ENCODE results near the gene TCOF1. TPM values are rescaled to one million over a fixed set of nuclear protein-coding genes. Genes with fewer than 3 reads are reported as not detected.

Gene TCOF1
- total RNA-seq, 2 experiments from 2014 or later = 61.3 to 108 TPM

DNA sequence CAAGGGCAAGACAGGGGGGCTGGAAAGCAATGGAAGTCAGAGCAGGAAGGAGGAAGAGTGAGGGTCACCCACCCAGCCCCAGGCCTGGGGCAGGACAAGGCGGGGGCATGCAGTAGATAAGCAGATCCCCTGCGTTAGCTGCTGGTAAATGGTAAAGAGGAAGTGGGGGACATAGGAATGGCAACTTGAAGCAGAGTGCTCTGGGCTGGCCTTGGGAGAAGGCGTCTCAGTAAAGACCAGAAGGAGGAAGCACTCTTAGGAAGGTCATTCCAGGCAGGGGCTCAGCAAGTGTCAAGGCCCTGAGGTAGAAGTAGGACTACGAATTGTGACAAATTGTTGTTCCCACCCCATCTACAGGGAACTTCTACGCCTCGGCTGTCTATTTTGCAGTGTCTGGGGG, 15.1 kb downstream of the TCOF1 start:
- POLR2A ChIA-PET = interaction anchor here (1.4 kb wide), 1 partner anchor 10 kb away, joined by 4 read pairs; no protein-coding TSS in a partner anchor

DNA sequence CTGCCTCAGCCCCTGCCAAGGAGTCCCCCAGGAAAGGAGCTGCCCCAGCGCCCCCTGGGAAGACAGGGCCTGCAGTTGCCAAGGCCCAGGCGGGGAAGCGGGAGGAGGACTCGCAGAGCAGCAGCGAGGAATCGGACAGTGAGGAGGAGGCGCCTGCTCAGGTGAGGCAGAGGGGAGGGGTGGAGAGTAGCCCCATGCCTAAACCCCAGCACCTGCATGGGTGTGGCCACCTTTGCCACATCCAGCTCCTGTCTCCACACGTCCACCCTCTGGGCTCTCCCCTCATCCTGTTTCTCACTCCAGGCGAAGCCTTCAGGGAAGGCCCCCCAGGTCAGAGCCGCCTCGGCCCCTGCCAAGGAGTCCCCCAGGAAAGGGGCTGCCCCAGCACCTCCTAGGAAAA, 17.2 kb downstream of the TCOF1 start:
- no peak overlapping the region for H2AFZ ChIP-seq (ENCODE audit: low read length)
- no peak overlapping the region for H3K4me2 ChIP-seq (ENCODE audit: low read length)
- no peak overlapping the region for H3K27ac ChIP-seq (ENCODE audit: low read depth, low read length, poor library complexity, severe bottlenecking)
- intact Hi-C loops (cut with micrococcal nuclease; ENCODE audit: unreplicated experiment) = no loop called here
- no peaks in the 10 kb centered on the region for H4K20me1 ChIP-seq (ENCODE audit: insufficient read depth, low read length)
- no peaks in the 10 kb centered on the region for H3K9me2 ChIP-seq (ENCODE audit: insufficient read depth, low read length)
- no peak overlapping the region for H3K4me3 ChIP-seq (ENCODE audit: low read depth, low read length, poor library complexity, severe bottlenecking)
- no TSS peak for BruUV-seq (replicated peaks)
- ChIA-PET POLR2A (no interaction called here), CTCF (ENCODE audit: unreplicated experiment) (no interaction called here)
- DNase-seq (ENCODE audit: low spot score) = no peak
- H3K9me3 ChIP-seq (ENCODE audit: low read length) = no peaks in the 10 kb centered on the region
- H3K79me2 ChIP-seq (ENCODE audit: insufficient read depth, low read depth, low read length) = no peaks in the 10 kb centered on the region
- TF ChIP-seq EZH2phosphoT487 (IDR thresholded peaks at IDR 0.05; ENCODE audit: borderline replicate concordance, low read depth, low read length) = no peak
- no peak for TF ChIP-seq CTCF (conservative IDR thresholded peaks at IDR 0.05; ENCODE audit: low read length)
- H3K36me3 ChIP-seq (ENCODE audit: insufficient read depth, low read length) = peaks cover 100% of the 10 kb centered on the region
- H3K4me1 ChIP-seq (ENCODE audit: insufficient read depth, low read length, poor library complexity, severe bottlenecking) = no peaks in the 10 kb centered on the region

More for the DNA sequence above, 15.1 kb downstream of the TCOF1 start:
- Histone ChIP-seq H3K9me3 (ENCODE audit: low read length) (no peaks in the 10 kb centered on the region), H3K27ac (ENCODE audit: low read depth, low read length, poor library complexity, severe bottlenecking) (no peak overlapping the region), H3K9me2 (ENCODE audit: insufficient read depth, low read length) (no peaks in the 10 kb centered on the region), H3K4me1 (ENCODE audit: insufficient read depth, low read length, poor library complexity, severe bottlenecking) (no peaks in the 10 kb centered on the region), H3K79me2 (ENCODE audit: insufficient read depth, low read depth, low read length) (no peaks in the 10 kb centered on the region), H2AFZ (ENCODE audit: low read length) (no peak overlapping the region), H3K36me3 (ENCODE audit: insufficient read depth, low read length) (peaks cover 100% of the 10 kb centered on the region), H3K4me3 (ENCODE audit: low read depth, low read length, poor library complexity, severe bottlenecking) (no peak overlapping the region), H4K20me1 (ENCODE audit: insufficient read depth, low read length) (no peaks in the 10 kb centered on the region), H3K4me2 (ENCODE audit: low read length) (no peak overlapping the region)
- intact Hi-C loops (cut with micrococcal nuclease; ENCODE audit: unreplicated experiment) = no loop called here
- no TSS peak for BruUV-seq (replicated peaks)
- CTCF ChIA-PET (ENCODE audit: unreplicated experiment) = no interaction called here
- TF ChIP-seq EZH2phosphoT487 (IDR thresholded peaks at IDR 0.05; ENCODE audit: borderline replicate concordance, low read depth, low read length) (no peak), CTCF (conservative IDR thresholded peaks at IDR 0.05; ENCODE audit: low read length) (no peak)
- no peak for DNase-seq (ENCODE audit: low spot score)

- Histone ChIP-seq H3K9me3 (ENCODE audit: low read length) (no peaks in the 10 kb centered on the region), H3K79me2 (ENCODE audit: insufficient read depth, low read depth, low read length) (no peaks in the 10 kb centered on the region), H4K20me1 (ENCODE audit: insufficient read depth, low read length) (no peaks in the 10 kb centered on the region), H3K9me2 (ENCODE audit: insufficient read depth, low read length) (no peaks in the 10 kb centered on the region), H3K27ac (ENCODE audit: low read depth, low read length, poor library complexity, severe bottlenecking) (no peak overlapping the region), H2AFZ (ENCODE audit: low read length) (no peak overlapping the region), H3K36me3 (ENCODE audit: insufficient read depth, low read length) (peaks cover 100% of the 10 kb centered on the region), H3K4me1 (ENCODE audit: insufficient read depth, low read length, poor library complexity, severe bottlenecking) (no peaks in the 10 kb centered on the region), H3K4me3 (ENCODE audit: low read depth, low read length, poor library complexity, severe bottlenecking) (no peak overlapping the region), H3K4me2 (ENCODE audit: low read length) (no peak overlapping the region)
- intact Hi-C loops (cut with micrococcal nuclease; ENCODE audit: unreplicated experiment) = no loop called here
- no TSS peak for BruUV-seq (replicated peaks)
- POLR2A ChIA-PET = interaction anchor here (1.1 to 2.1 kb wide), 2 partner anchors 9 to 33 kb away, joined by 3 to 6 read pairs; no protein-coding TSS in a partner anchor
- CTCF ChIA-PET (ENCODE audit: unreplicated experiment) = no interaction called here
- TF ChIP-seq CTCF (conservative IDR thresholded peaks at IDR 0.05; ENCODE audit: low read length) = no peak
- no peak for TF ChIP-seq EZH2phosphoT487 (IDR thresholded peaks at IDR 0.05; ENCODE audit: borderline replicate concordance, low read depth, low read length)
- DNase-seq (ENCODE audit: low spot score) = no peak
Measured at GRCh38 chr5:150376799-150377771, 19.6 kb downstream of the TCOF1 start.
